CD14-positive monocyte (primary cell): Measurements from ENCODE around the gene CD4. TPM values are rescaled to one million over a fixed set of nuclear protein-coding genes. Genes with fewer than 3 reads are reported as not detected.
A peak's percentile ranks its signal among the peaks of the same experiment; 100 is the strongest.
"Not testable (repeated sequence)": the region's sequence is repeated elsewhere in the genome, so short reads cannot be mapped to it uniquely, and the experiment has no call there.

Experiments used
- DNase-seq, 3 donors: peaks; one replicate each; pipeline ENCODE4 v3.0.0-alpha.2; 2011 to 2022
- H2AFZ ChIP-seq: 2 replicates; pipeline ENCODE4 v1.6.0; 2012; ENCODE audit warnings: mild to moderate bottlenecking, low read depth, low read length, inconsistent platforms; ENCODE audit not compliant: insufficient read depth, poor library complexity, severe bottlenecking
- H3K27ac ChIP-seq, 2 donors: 1 replicate in 1 of 2; 2 replicates in 1 of 2; pipeline ENCODE4 v1.5.1; 2012 to 2013; ENCODE audit warnings: low read length in 2 of 2, control low read depth in 1 of 2, inconsistent platforms in 1 of 2, low read depth in 1 of 2, mild to moderate bottlenecking in 1 of 2
- H3K27me3 ChIP-seq, 2 donors: one replicate each; pipeline versions ENCODE4 v1.6.0 to v1.6.1; 2011 to 2013; ENCODE audit warnings: low read length in 2 of 2; ENCODE audit not compliant: control insufficient read depth in 2 of 2, insufficient read depth in 2 of 2
- H3K36me3 ChIP-seq, 2 donors: replicated peaks in 1 of 2; 1 replicate in 1 of 2; 2 replicates in 1 of 2; pipeline versions ENCODE4 v1.5.1 to v1.6.1; 2012 to 2013; ENCODE audit warnings: low read length in 2 of 2, control low read depth in 1 of 2, inconsistent platforms in 1 of 2, mild to moderate bottlenecking in 1 of 2; ENCODE audit not compliant: insufficient read depth in 2 of 2, control insufficient read depth in 1 of 2
- H3K4me1 ChIP-seq, 2 donors: 1 replicate in 1 of 2; 2 replicates in 1 of 2; pipeline versions ENCODE4 v1.5.1 to v1.6.1; 2012 to 2013; ENCODE audit warnings: low read length in 2 of 2, control low read depth in 1 of 2, inconsistent platforms in 1 of 2, mild to moderate bottlenecking in 1 of 2, moderate library complexity in 1 of 2; ENCODE audit not compliant: insufficient read depth in 2 of 2, control insufficient read depth in 1 of 2
- H3K4me2 ChIP-seq: replicated peaks from 2 replicates; pipeline ENCODE3; 2012; ENCODE audit warnings: low read length, moderate library complexity, mild to moderate bottlenecking; ENCODE audit not compliant: poor library complexity, severe bottlenecking; ENCODE audit errors: extremely low read depth
- H3K4me3 ChIP-seq, 3 experiments: fragments of 200-600 bp in 1 of 3; sonication (generic) in 1 of 3; replicated peaks in 1 of 3; 1 replicate in 2 of 3; 2 replicates in 1 of 3; pipeline ENCODE4 v1.5.1; 2011 to 2013; ENCODE audit warnings: low read length in 3 of 3, mild to moderate bottlenecking in 3 of 3, control low read depth in 2 of 3, low read depth in 2 of 3, inconsistent platforms in 1 of 3, moderate library complexity in 1 of 3
- H3K79me2 ChIP-seq: 2 replicates; pipeline ENCODE4 v1.6.0; 2012; ENCODE audit warnings: mild to moderate bottlenecking, control low read depth, inconsistent platforms, low read length, moderate library complexity; ENCODE audit not compliant: insufficient read depth
- H3K9ac ChIP-seq: 2 replicates; pipeline ENCODE4 v1.6.0; 2017; ENCODE audit warnings: low read length, mild to moderate bottlenecking; ENCODE audit not compliant: insufficient read depth, poor library complexity, severe bottlenecking
- H3K9me3 ChIP-seq, 2 donors: replicated peaks in 1 of 2; 1 replicate in 1 of 2; 2 replicates in 1 of 2; pipeline versions ENCODE4 v1.5.1 to v1.6.1; 2012 to 2013; ENCODE audit warnings: low read length in 2 of 2, control low read depth in 1 of 2; ENCODE audit not compliant: control insufficient read depth in 1 of 2, insufficient read depth in 1 of 2
- H4K20me1 ChIP-seq: 2 replicates; pipeline ENCODE4 v1.6.0; 2012; ENCODE audit warnings: mild to moderate bottlenecking, low read length, control low read depth, moderate library complexity; ENCODE audit not compliant: insufficient read depth
- H3K27ac Mint-ChIP-seq, 7 donors: one replicate each; pipeline ENCODE4 v1.8.0; 2020; ENCODE audit warnings: mild to moderate bottlenecking in 7 of 7, mixed read lengths in 7 of 7, moderate library complexity in 6 of 7, inconsistent platforms in 2 of 7
- H3K27me3 Mint-ChIP-seq, 3 donors: one replicate each; pipeline ENCODE4 v1.8.0; 2021 to 2022; ENCODE audit warnings: low read depth in 3 of 3, mild to moderate bottlenecking in 3 of 3, mixed read lengths in 3 of 3, moderate library complexity in 3 of 3, inconsistent platforms in 1 of 3
- H3K36me3 Mint-ChIP-seq, 2 donors: one replicate each; pipeline ENCODE4 v1.8.0; 2020; ENCODE audit warnings: mixed read lengths in 2 of 2, inconsistent platforms in 1 of 2, mild to moderate bottlenecking in 1 of 2
- H3K4me1 Mint-ChIP-seq: one replicate; pipeline ENCODE4 v1.8.0; 2020; ENCODE audit warnings: mild to moderate bottlenecking, mixed read lengths
- H3K4me3 Mint-ChIP-seq, 2 donors: one replicate each; pipeline ENCODE4 v1.8.0; 2020; ENCODE audit warnings: mild to moderate bottlenecking in 2 of 2, mixed read lengths in 2 of 2, moderate library complexity in 1 of 2
- H3K9me3 Mint-ChIP-seq, 7 donors: one replicate each; pipeline ENCODE4 v1.8.0; 2020 to 2022; ENCODE audit warnings: mixed read lengths in 7 of 7, mild to moderate bottlenecking in 6 of 7, moderate library complexity in 6 of 7, inconsistent platforms in 2 of 7
- CTCF ChIP-seq: fragments of 200-600 bp; IDR thresholded peaks from one replicate; pipeline ENCODE4 v1.8.0; 2022; ENCODE audit warnings: antibody characterized with exemption, mild to moderate bottlenecking
- WGBS: methylation state at CpG from one replicate; pipeline ENCODE4 v1.1.5; 2013; ENCODE audit warnings: missing lambda C conversion rate; ENCODE audit not compliant: insufficient coverage; 5-methylcytosine and 5-hydroxymethylcytosine counted together
- intact Hi-C, 2 donors: fragments of 100-400 bp; cut with micrococcal nuclease; formaldehyde crosslinking; loops; one replicate each; pipeline versions ENCODE4 v1.15.0 to v1.15.1; 2023
- polyA plus RNA-seq, 3 donors: library from polyadenylated mRNA; depleted of rRNA in 1 of 3; unstranded in 2 of 3; stranded (reverse) in 1 of 3; fragments of 300-500 nt in 2 of 3; fragments of >200 nt in 1 of 3; fragmentation: Illumina TruSeq in 2 of 3; gene quantifications; 1 replicate in 2 of 3; 2 replicates in 1 of 3; pipeline ENCODE4 v1.2.3, GENCODE V29; 2012 to 2021

Gene CD4
- polyA plus RNA-seq, 3 donors = 261 to 371 (median 269) TPM

GRCh38 chr12:6863586-6864321 is 74.4 kb downstream of the CD4 start:
- Mint-ChIP-seq H3K36me3 (peaks cover 63 to 78% of the 10 kb centered on the region in 2 donors), H3K27ac (peak overlapping the region in 2 of 7 donors; percentile 18 to 46), H3K9me3 (no peaks in the 10 kb centered on the region), H3K27me3 (peaks cover 0 to 5% (median 0%) of the 10 kb centered on the region in 3 donors), H3K4me3 (no peak overlapping the region), H3K4me1 (peaks cover 16% of the 10 kb centered on the region)
- peaks cover 65 to 74% of the 10 kb centered on the region in 2 donors for H3K36me3 ChIP-seq
- H4K20me1 ChIP-seq = peaks cover 12% of the 10 kb centered on the region
- H3K9me3 ChIP-seq = no peaks in the 10 kb centered on the region
- H3K4me2 ChIP-seq = no peak overlapping the region
- TF ChIP-seq CTCF = no peak
- H3K4me3 ChIP-seq = no peak overlapping the region
- no peak overlapping the region for H3K27ac ChIP-seq
- H3K9ac ChIP-seq = no peak overlapping the region
- no peaks in the 10 kb centered on the region for H3K27me3 ChIP-seq
- no peak for DNase-seq
- H3K4me1 ChIP-seq = peaks cover 14 to 18% of the 10 kb centered on the region in 2 donors
- peaks cover 14% of the 10 kb centered on the region for H3K79me2 ChIP-seq
- 100% methylated on average over 7 of the region's 16 CpGs for WGBS
- intact Hi-C loops = no loop called here
- H2AFZ ChIP-seq = no peak overlapping the region

GRCh38 chr12:6865307-6865706 is 76.0 kb downstream of the CD4 start:
- H3K27ac Mint-ChIP-seq = not testable (repeated sequence)

More at GRCh38 chr12:6865307-6865706, 76.0 kb downstream of the CD4 start:
- not testable (repeated sequence) for DNase-seq, H3K27me3 Mint-ChIP-seq, H3K9ac ChIP-seq, H3K4me3 ChIP-seq, H3K27ac ChIP-seq, H3K27me3 ChIP-seq, H3K9me3 ChIP-seq, H3K9me3 Mint-ChIP-seq, H3K4me3 Mint-ChIP-seq, H3K4me2 ChIP-seq, H2AFZ ChIP-seq
- peaks cover 22 to 34% of the 10 kb centered on the region in 2 donors for H3K4me1 ChIP-seq
- peaks cover 29% of the 10 kb centered on the region for H3K79me2 ChIP-seq
- peaks cover 61 to 68% of the 10 kb centered on the region in 2 donors for H3K36me3 ChIP-seq
- H3K36me3 Mint-ChIP-seq = peaks cover 64 to 78% of the 10 kb centered on the region in 2 donors
- H3K4me1 Mint-ChIP-seq = peaks cover 31% of the 10 kb centered on the region
- intact Hi-C loops = loop anchor here in 1 of 2 donors (5.0 kb wide), 1 partner anchor 247 kb away; no protein-coding TSS in a partner anchor
- 100% methylated on average over 3 of the region's 5 CpGs for WGBS
- peaks cover 27% of the 10 kb centered on the region for H4K20me1 ChIP-seq
